Ovary (tissue), 9 donors: Measurements from ENCODE around the gene TMED7. TPM values are rescaled to one million over a fixed set of nuclear protein-coding genes. Genes with fewer than 3 reads are reported as not detected.

Experiments
- DNase-seq, 5 donors: peaks; one replicate each; pipeline ENCODE4 v3.0.0-alpha.2; 2019 to 2020
- H3K27ac ChIP-seq, 2 donors: fragments of 200-600 bp; one replicate each; pipeline versions ENCODE4 v1.5.1 to v1.8.0; 2019 to 2022
- H3K27me3 ChIP-seq: fragments of 200-600 bp; one replicate; pipeline ENCODE4 v1.8.0; 2022
- H3K36me3 ChIP-seq: fragments of 200-600 bp; sonication (generic); one replicate; pipeline ENCODE4 v1.5.1; 2019
- H3K4me1 ChIP-seq: one replicate; pipeline ENCODE4 v1.8.1; 2013; ENCODE audit warnings: mild to moderate bottlenecking, moderate library complexity; ENCODE audit not compliant: insufficient read depth
- H3K4me3 ChIP-seq: fragments of 200-600 bp; sonication (generic); one replicate; pipeline ENCODE4 v1.5.1; 2017
- H3K9me3 ChIP-seq, 2 donors: fragments of 200-600 bp in 1 of 2; sonication (generic) in 1 of 2; one replicate each; pipeline versions ENCODE4 v1.5.1 to v1.8.1; 2013 to 2019; ENCODE audit warnings: mild to moderate bottlenecking in 1 of 2, moderate library complexity in 1 of 2
- CTCF ChIP-seq, 3 donors: fragments of 450-650 bp in 2 of 3; fragments of 200-600 bp in 1 of 3; IDR thresholded peaks; one replicate each; pipeline versions ENCODE4 v1.5.1 to v1.8.0; 2016 to 2022; ENCODE audit warnings: antibody characterized with exemption in 3 of 3, mild to moderate bottlenecking in 1 of 3
- EP300 ChIP-seq: sonication (generic); formaldehyde crosslinking; IDR thresholded peaks from one replicate; pipeline ENCODE4 v1.6.1; 2017; ENCODE audit warnings: antibody characterized with exemption
- POLR2A ChIP-seq: fragments of 450-650 bp; IDR thresholded peaks from one replicate; pipeline ENCODE4 v1.6.1; 2017; ENCODE audit warnings: antibody characterized with exemption, mild to moderate bottlenecking, moderate library complexity
- WGBS, 3 donors: extraction: QIAGEN DNeasy Blood & Tissue Kit in 1 of 3; methylation state at CpG; one replicate each; pipeline versions ENCODE4 v1.1.5 to v1.1.7; 2013 to 2017; 5-methylcytosine and 5-hydroxymethylcytosine counted together
- intact Hi-C, 4 donors: fragments of 100-400 bp; cut with DNase I; formaldehyde crosslinking; loops; one replicate each; pipeline versions ENCODE4 v1.11.0 to v1.15.1; 2022 to 2023
- polyA plus RNA-seq, 2 donors: library from polyadenylated mRNA; stranded (reverse); fragments of 200-250 nt in 1 of 2; fragments of 350-450 nt in 1 of 2; fragmentation: Illumina TruSeq in 1 of 2; extraction: RNeasy Lipid Tissue Mini Kit (QIAGEN cat#74804) in 1 of 2; gene quantifications; one replicate each; pipeline ENCODE4 v1.2.3, GENCODE V29; 2013 to 2014
- total RNA-seq, 7 donors: library from RNA; depleted of rRNA in 2 of 7; stranded (reverse); fragments of >200 nt in 2 of 7; fragmentation: NEBNext Ultra II Directional in 3 of 7; extraction: Animal tissue kit (Norgen Biotek cat#: 25700) in 3 of 7; gene quantifications; one replicate each; pipeline versions ENCODE4 v1.1.0 to v1.2.4, GENCODE V29; 2016 to 2023
- donor health status: DM: no; HTN: no; CAD: no; lungs with moderate emphysema.
- donor health status: DM: no; HTN: no; CAD: no.
- donor health status: Bipolar disorder and iron deficiency.
- donor health status: DM: yes; HTN: yes; CAD: no.
- donor health status: DM: no; HTN: no; CAD: no.
- donor health status: DM: yes; HTN: yes; CAD: no.

Gene TMED7
- total and polyA plus RNA-seq, 9 donors, result 28.0 to 84.2 (median 68.2) TPM

DNA sequence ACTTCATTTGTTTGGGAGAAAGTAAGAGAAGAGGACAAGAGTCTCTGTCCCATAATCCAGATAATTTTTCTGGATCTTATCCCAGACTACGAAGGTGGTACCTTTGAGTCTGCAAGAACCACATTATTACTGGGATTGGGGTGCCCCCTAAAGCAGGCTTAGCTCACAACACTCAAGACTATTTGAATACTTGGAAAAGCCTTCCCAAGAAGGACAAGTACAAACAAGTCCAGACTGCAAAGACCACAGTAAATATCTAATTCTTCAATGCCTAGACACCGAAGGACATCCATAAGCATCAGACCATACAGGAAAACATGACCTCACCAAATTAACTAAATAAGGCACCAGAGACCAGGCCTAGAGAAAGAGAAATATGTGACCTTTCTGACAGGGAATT is 40.2 kb upstream of the TMED7 start:
- Histone ChIP-seq H3K4me3 (no peak overlapping the region), H3K36me3 (no peaks in the 10 kb centered on the region), H3K27ac (no peak overlapping the region), H3K9me3 (no peaks in the 10 kb centered on the region), H3K4me1 (no peaks in the 10 kb centered on the region), H3K27me3 (no peaks in the 10 kb centered on the region)
- intact Hi-C loops, result no loop called here
- TF ChIP-seq EP300 (no peak), CTCF (IDR thresholded peaks at IDR 0.05) (no peak), POLR2A (no peak)
- 42 to 64% (median 45%) methylated on average over 2 of the region's 2 CpGs for WGBS, 3 donors
- DNase-seq, result no peak

- TF ChIP-seq EP300, result no peak
- TF ChIP-seq CTCF (IDR thresholded peaks at IDR 0.05), result no peak
- TF ChIP-seq POLR2A, result no peak
- H3K27me3 ChIP-seq, result no peaks in the 10 kb centered on the region
- intact Hi-C loops, result no loop called here
- H3K4me3 ChIP-seq, result no peak overlapping the region
- H3K4me1 ChIP-seq, result no peaks in the 10 kb centered on the region
- no peak overlapping the region for H3K27ac ChIP-seq
- no peaks in the 10 kb centered on the region for H3K36me3 ChIP-seq
- 77 to 86% (median 81%) methylated on average over 2 of the region's 2 CpGs for WGBS, 3 donors
- no peaks in the 10 kb centered on the region for H3K9me3 ChIP-seq
- no peak for DNase-seq
Observed at GRCh38 chr5:115661563-115661962, 35.7 kb upstream of the TMED7 start.

DNA sequence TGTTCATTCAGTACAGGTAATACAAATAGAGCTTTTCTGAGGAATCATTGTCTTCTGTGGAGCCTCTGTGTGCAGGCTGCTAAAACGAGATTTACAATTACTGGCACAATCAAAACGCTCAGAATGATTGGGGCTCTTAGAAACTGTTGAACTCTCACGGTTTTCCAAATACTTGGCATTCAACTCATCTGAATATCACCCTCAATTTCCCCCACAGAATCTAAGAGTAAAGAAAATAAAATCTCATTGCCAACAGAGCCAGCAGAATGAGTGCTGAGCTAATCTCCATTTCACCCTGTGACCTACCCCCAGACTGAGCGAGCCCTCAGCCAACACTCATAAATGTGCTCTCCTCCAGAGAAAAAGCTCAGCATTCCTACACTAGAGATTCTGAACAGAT is 35.3 kb upstream of the TMED7 start:
- DNase-seq, result no peak
- Histone ChIP-seq H3K27ac (no peak overlapping the region), H3K4me1 (no peaks in the 10 kb centered on the region), H3K36me3 (no peaks in the 10 kb centered on the region), H3K4me3 (no peak overlapping the region), H3K27me3 (no peaks in the 10 kb centered on the region), H3K9me3 (no peaks in the 10 kb centered on the region)
- TF ChIP-seq POLR2A (no peak), CTCF (IDR thresholded peaks at IDR 0.05) (no peak), EP300 (no peak)
- WGBS, 3 donors, result 2 to 12% (median 8%) methylated on average over 4 of the region's 4 CpGs
- intact Hi-C loops, result no loop called here

DNA sequence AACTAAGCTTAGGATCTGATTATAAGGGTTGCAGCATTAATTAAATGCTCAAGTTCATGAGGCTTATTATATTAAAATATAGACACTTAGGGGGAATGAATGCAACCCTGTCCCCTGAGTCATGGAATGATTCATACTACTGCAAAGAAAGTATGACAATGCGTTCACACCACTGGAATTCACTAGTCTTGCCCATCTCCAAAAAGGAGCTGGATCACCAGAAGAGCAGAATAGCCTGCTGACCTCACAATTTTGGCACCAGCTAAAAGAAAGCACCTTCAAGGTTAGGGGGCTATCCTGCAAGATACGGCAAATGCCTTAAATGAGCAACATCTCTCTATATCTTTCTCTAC is 32.0 kb upstream of the TMED7 start:
- Histone ChIP-seq H3K27ac (no peak overlapping the region), H3K36me3 (no peaks in the 10 kb centered on the region), H3K4me3 (no peak overlapping the region), H3K9me3 (no peaks in the 10 kb centered on the region), H3K27me3 (no peaks in the 10 kb centered on the region), H3K4me1 (no peaks in the 10 kb centered on the region)
- WGBS, 3 donors, result 77 to 84% (median 84%) methylated on average over 2 of the region's 2 CpGs
- TF ChIP-seq EP300 (no peak), CTCF (IDR thresholded peaks at IDR 0.05) (no peak), POLR2A (no peak)
- DNase-seq, result no peak
- intact Hi-C loops, result no loop called here
